IMR-90 (cell line): ENCODE results near the gene RGS3. TPM values are rescaled to one million over a fixed set of nuclear protein-coding genes. Genes with fewer than 3 reads are reported as not detected.

Source experiments
- ATAC-seq: fragments of 200-7000 bp; cut with Tn5 transposase; 2 replicates; pipeline ENCODE4 v1.9.1; 2020; ENCODE audit warnings: low read depth, mild to moderate bottlenecking, moderate library complexity
- BruUV-seq: library from RNA; stranded (reverse); fragments of 400-500 nt; replicated peaks from 2 replicates; lab custom pipeline; 2021; lab: Mats Ljungman, UMichigan
- CTCF ChIA-PET: fragments of 300-600 bp; formaldehyde crosslinking; extraction: SDS; loops from one replicate; lab custom pipeline; 2021; ENCODE audit warnings: antibody characterized with exemption; lab: Yijun Ruan, JAX
- POLR2A ChIA-PET: fragments of 300-600 bp; sonication (Branson Sonifier 250); formaldehyde crosslinking; loops from one replicate; lab custom pipeline; 2022; ENCODE audit warnings: antibody characterized with exemption; ENCODE audit not compliant: unreplicated experiment; lab: Charles Lee
- DNase-seq: peaks from one replicate; pipeline ENCODE4 v3.0.0; 2013
- H2AFZ ChIP-seq: replicated peaks from 2 replicates; pipeline ENCODE3; 2013; ENCODE audit warnings: low read length, mild to moderate bottlenecking; ENCODE audit not compliant: poor library complexity
- H2AK5ac ChIP-seq: 2 replicates; pipeline ENCODE4 v1.6.1; 2013; ENCODE audit warnings: low read depth, low read length, inconsistent platforms
- H2AK9ac ChIP-seq: replicated peaks from 2 replicates; pipeline ENCODE3; 2013; ENCODE audit warnings: mild to moderate bottlenecking, low read depth, low read length, moderate library complexity; ENCODE audit not compliant: poor library complexity
- H2BK120ac ChIP-seq: 2 replicates; pipeline ENCODE4 v1.6.1; 2013; ENCODE audit warnings: low read depth, low read length, inconsistent platforms
- H2BK15ac ChIP-seq: 3 replicates; pipeline ENCODE4 v1.6.1; 2013; ENCODE audit warnings: low read depth, low read length, inconsistent platforms
- H2BK20ac ChIP-seq: 2 replicates; pipeline ENCODE4 v1.6.1; 2013; ENCODE audit warnings: low read depth, mild to moderate bottlenecking, inconsistent platforms, low read length, moderate library complexity
- H2BK5ac ChIP-seq: 2 replicates; pipeline ENCODE4 v1.6.1; 2013; ENCODE audit warnings: mild to moderate bottlenecking, low read depth, low read length, inconsistent platforms; ENCODE audit not compliant: poor library complexity, severe bottlenecking
- H3K14ac ChIP-seq: replicated peaks from 2 replicates; pipeline ENCODE4 v1.6.1; 2013; ENCODE audit warnings: low read depth, low read length, inconsistent platforms
- H3K18ac ChIP-seq: 2 replicates; pipeline ENCODE4 v1.6.1; 2013; ENCODE audit warnings: low read depth, low read length, control low read depth
- H3K23ac ChIP-seq: 2 replicates; pipeline ENCODE4 v1.6.1; 2013; ENCODE audit warnings: low read depth, low read length, inconsistent platforms
- H3K27ac ChIP-seq: 2 replicates; pipeline ENCODE4 v1.5.1; 2013; ENCODE audit warnings: mild to moderate bottlenecking, control low read depth, low read length; ENCODE audit not compliant: insufficient read depth
- H3K27me3 ChIP-seq: 2 replicates; pipeline ENCODE4 v1.6.1; 2013; ENCODE audit warnings: low read length; ENCODE audit not compliant: control insufficient read depth, insufficient read depth
- H3K36me3 ChIP-seq: 2 replicates; pipeline ENCODE4 v1.6.1; 2013; ENCODE audit warnings: low read length, mixed read lengths; ENCODE audit not compliant: control insufficient read depth, insufficient read depth
- H3K4ac ChIP-seq: 2 replicates; pipeline ENCODE4 v1.6.1; 2013; ENCODE audit warnings: low read depth, low read length, inconsistent platforms
- H3K4me1 ChIP-seq: 2 replicates; pipeline ENCODE4 v1.6.1; 2013; ENCODE audit warnings: low read length, mixed read lengths; ENCODE audit not compliant: control insufficient read depth, insufficient read depth
- H3K4me2 ChIP-seq: 2 replicates; pipeline ENCODE4 v1.6.1; 2013; ENCODE audit warnings: low read depth, mild to moderate bottlenecking, control low read depth, low read length, moderate library complexity
- H3K4me3 ChIP-seq: 2 replicates; pipeline ENCODE4 v1.5.1; 2013; ENCODE audit warnings: low read depth, mild to moderate bottlenecking, control low read depth, low read length, moderate library complexity; ENCODE audit not compliant: insufficient read depth
- H3K56ac ChIP-seq: 2 replicates; pipeline ENCODE4 v1.6.1; 2013; ENCODE audit warnings: low read length, inconsistent platforms; ENCODE audit not compliant: insufficient read depth; ENCODE audit errors: extremely low read depth
- H3K79me1 ChIP-seq, 2 experiments: 2 replicates each; pipeline ENCODE4 v1.6.1; 2013; ENCODE audit warnings: low read length in 2 of 2, inconsistent platforms in 1 of 2, low read depth in 1 of 2
- H3K9ac ChIP-seq: 2 replicates; pipeline ENCODE4 v1.6.1; 2013; ENCODE audit warnings: low read depth, low read length, control low read depth
- H3K9me1 ChIP-seq: 2 replicates; pipeline ENCODE4 v1.6.1; 2013; ENCODE audit warnings: low read length, inconsistent platforms; ENCODE audit not compliant: insufficient read depth
- H3K9me3 ChIP-seq: 2 replicates; pipeline ENCODE4 v1.6.1; 2013; ENCODE audit warnings: low read length; ENCODE audit not compliant: control insufficient read depth, insufficient read depth
- H4K20me1 ChIP-seq: 2 replicates; pipeline ENCODE4 v1.6.1; 2013; ENCODE audit warnings: low read length, inconsistent platforms; ENCODE audit not compliant: insufficient read depth
- H4K5ac ChIP-seq: 2 replicates; pipeline ENCODE4 v1.6.1; 2013; ENCODE audit warnings: mild to moderate bottlenecking, low read depth, low read length, control low read depth
- H4K8ac ChIP-seq, 2 experiments: 2 replicates each; pipeline ENCODE4 v1.6.1; 2013; ENCODE audit warnings: low read depth in 2 of 2, low read length in 2 of 2, control low read depth in 1 of 2, inconsistent platforms in 1 of 2
- H4K91ac ChIP-seq: 2 replicates; pipeline ENCODE4 v1.6.1; 2013; ENCODE audit warnings: low read depth, low read length, inconsistent platforms; ENCODE audit not compliant: insufficient read depth
- BHLHE40 ChIP-seq: fragments of 150-350 bp; IDR thresholded peaks from 2 replicates; pipeline ENCODE4 v1.6.1; 2016; ENCODE audit warnings: mild to moderate bottlenecking, low read depth, low read length
- CEBPB ChIP-seq: IDR thresholded peaks from 2 replicates; pipeline ENCODE4 v1.6.1; 2012; ENCODE audit warnings: low read depth, low read length, improper control_type of control experiment
- CHD1 ChIP-seq: IDR thresholded peaks from 2 replicates; pipeline ENCODE4 v1.6.1; 2012; ENCODE audit warnings: low read depth, low read length, improper control_type of control experiment
- FOS ChIP-seq: fragments of 150-350 bp; IDR thresholded peaks from 2 replicates; pipeline ENCODE4 v1.6.1; 2016; ENCODE audit warnings: low read depth, low read length
- MAFK ChIP-seq: IDR thresholded peaks from 2 replicates; pipeline ENCODE4 v1.6.1; 2012; ENCODE audit warnings: low read depth, low read length, improper control_type of control experiment
- MAZ ChIP-seq: IDR thresholded peaks from 2 replicates; pipeline ENCODE4 v1.6.1; 2012; ENCODE audit warnings: low read depth, mild to moderate bottlenecking, low read length, improper control_type of control experiment, moderate library complexity, borderline replicate concordance
- MXI1 ChIP-seq: IDR thresholded peaks from 2 replicates; pipeline ENCODE4 v1.6.1; 2012; ENCODE audit warnings: low read depth, mild to moderate bottlenecking, low read length, moderate library complexity, borderline replicate concordance
- NFE2L2 ChIP-seq: fragments of 150-350 bp; IDR thresholded peaks from 2 replicates; pipeline ENCODE4 v1.6.1; 2016; ENCODE audit warnings: low read depth, mild to moderate bottlenecking, low read length
- POLR2A ChIP-seq: IDR thresholded peaks from 2 replicates; pipeline ENCODE4 v1.6.1; 2012; ENCODE audit warnings: mild to moderate bottlenecking, low read depth, low read length
- RAD21 ChIP-seq: IDR thresholded peaks from 2 replicates; pipeline ENCODE4 v1.6.1; 2012; ENCODE audit warnings: low read length, improper control_type of control experiment
- RCOR1 ChIP-seq: IDR thresholded peaks from 2 replicates; pipeline ENCODE4 v1.6.1; 2012; ENCODE audit warnings: mild to moderate bottlenecking, low read length, improper control_type of control experiment; ENCODE audit not compliant: insufficient replicate concordance
- RFX5 ChIP-seq: IDR thresholded peaks from 2 replicates; pipeline ENCODE4 v1.8.0; 2012; ENCODE audit warnings: low read depth, mild to moderate bottlenecking, low read length, moderate library complexity
- SMC3 ChIP-seq: fragments of 150-350 bp; IDR thresholded peaks from 2 replicates; pipeline ENCODE4 v1.6.1; 2016; ENCODE audit warnings: low read depth, mild to moderate bottlenecking, antibody characterized with exemption, low read length, moderate library complexity
- WGBS, 2 experiments: methylation state at CpG; one replicate each; pipeline versions ENCODE4 v1.1.5 to v1.1.7; 2013; ENCODE audit warnings: missing lambda C conversion rate in 2 of 2; ENCODE audit not compliant: insufficient read length in 1 of 2; ENCODE audit errors: extremely low coverage in 2 of 2; 5-methylcytosine and 5-hydroxymethylcytosine counted together
- dilution Hi-C: fragments of 300-500 bp; cut with HindIII; formaldehyde crosslinking; loops from one replicate; pipeline ENCODE4 v1.14.3; 2018; ENCODE audit warnings: low sequenced_read_pairs; ENCODE audit not compliant: unreplicated experiment
- in situ Hi-C: fragments of 300-500 bp; cut with MboI; formaldehyde crosslinking; loops from 3 replicates; pipeline ENCODE4 v1.14.3; 2019; ENCODE audit warnings: low sequenced_read_pairs, inconsistent platforms, mixed read lengths
- intact Hi-C: fragments of 100-400 bp; cut with micrococcal nuclease; formaldehyde crosslinking; loops from 2 replicates; pipeline ENCODE4 v1.10.0; 2022
- polyA plus RNA-seq, 3 experiments: library from polyadenylated mRNA; depleted of rRNA; stranded (reverse); fragments of >200 nt; gene quantifications; 2 replicates each; pipeline ENCODE4 v1.2.3, GENCODE V29; 2012; ENCODE audit warnings: low replicate concordance in 1 of 3
- total RNA-seq: library from RNA; depleted of rRNA; stranded (reverse); fragments of >200 nt; gene quantifications from 2 replicates; pipeline ENCODE4 v1.2.3, GENCODE V29; 2012
- TF ChIP-seq, protein P1 (sequence below): fragments of 150-350 bp; IDR thresholded peaks from 2 replicates; pipeline ENCODE4 v1.6.1; 2017; ENCODE audit warnings: mild to moderate bottlenecking, antibody characterized with exemption, low read length, low read depth
- TF ChIP-seq, protein P2 (sequence below): conservative IDR thresholded peaks from 2 replicates; pipeline ENCODE4 v1.5.1; 2012; ENCODE audit warnings: mild to moderate bottlenecking, low read depth, low read length, improper control_type of control experiment

Gene RGS3
- total and polyA plus RNA-seq, 2 of the 4 experiments (the other 2 are of a cell fraction) = 51.8 to 65.6 TPM

DNA sequence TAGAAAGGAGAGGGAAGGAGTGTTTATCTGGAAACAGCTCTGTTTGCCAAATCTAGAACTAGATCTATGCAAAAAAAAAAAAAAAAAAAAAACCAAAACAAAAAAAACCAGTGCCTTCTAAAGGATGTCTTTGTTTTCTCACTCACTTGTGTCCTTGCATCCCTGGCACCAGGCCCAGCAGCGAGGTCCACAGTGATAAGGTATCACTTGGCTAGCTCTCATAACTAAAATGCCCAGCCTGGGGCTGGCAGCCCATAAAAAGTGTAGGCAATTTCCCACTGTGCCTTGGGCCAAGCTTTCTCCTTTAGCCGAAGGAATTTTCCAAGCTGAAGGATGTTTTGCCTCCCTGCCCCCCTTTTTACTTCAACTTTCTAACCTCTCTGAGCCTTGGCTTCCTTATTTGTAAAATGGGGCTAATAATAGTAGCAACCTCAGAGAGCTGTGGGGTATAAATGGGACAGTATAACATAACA, 20.8 kb downstream of the RGS3 start:
- in situ Hi-C loops = no loop called here
- peak overlapping the region; percentile 97 for H2BK5ac ChIP-seq
- WGBS, 2 experiments = no CpG with 5 or more reads among the region's 2 CpGs
- no peak overlapping the region for H3K4me2 ChIP-seq
- H3K4me1 ChIP-seq = peaks cover 23% of the 10 kb centered on the region
- peak overlapping the region; percentile 87 for H2AFZ ChIP-seq
- H3K56ac ChIP-seq = 0 out of 2 replicates have a peak overlapping the region, but pooled peaks have one; percentile 56
- no peaks in the 10 kb centered on the region for H3K9me3 ChIP-seq
- H2AK5ac ChIP-seq = peak overlapping the region; percentile 46
- BruUV-seq = no TSS peak
- peak overlapping the region; percentile 95; the same call in 2 of the 3 replicates for H2BK15ac ChIP-seq
- H2BK20ac ChIP-seq = peak overlapping the region; percentile 92
- intact Hi-C loops = no loop called here
- dilution Hi-C loops = no loop called here
- H3K4me3 ChIP-seq = no peak overlapping the region
- H4K8ac ChIP-seq = peak overlapping the region; percentile 68 to 87
- H4K5ac ChIP-seq = peak overlapping the region; percentile 96
- peak overlapping the region; percentile 92 for H2BK120ac ChIP-seq
- H3K27ac ChIP-seq = peak overlapping the region; percentile 96
- CTCF ChIA-PET = interaction anchor here (1.1 kb wide), 1 partner anchor 107 kb away, joined by 4 read pairs; no protein-coding TSS in a partner anchor
- ATAC-seq (peak; percentile 12; the same call in 1 of the 2 replicates), DNase-seq (peak; percentile 28)
- H3K79me1 ChIP-seq = no peaks in the 10 kb centered on the region
- H3K4ac ChIP-seq = peak overlapping the region; percentile 81
- peak overlapping the region; percentile 84 for H3K14ac ChIP-seq
- H2AK9ac ChIP-seq = peak overlapping the region; percentile 47
- peak overlapping the region; percentile 53 for H3K9ac ChIP-seq
- peak overlapping the region; percentile 91 for H3K18ac ChIP-seq
- no peaks in the 10 kb centered on the region; the same call in 1 of the 2 replicates for H4K20me1 ChIP-seq
- POLR2A ChIA-PET = interaction anchor here (0.6 to 0.7 kb wide), 2 partner anchors 8 to 15 kb away, joined by 3 to 9 read pairs; no protein-coding TSS in a partner anchor
- peaks cover 18% of the 10 kb centered on the region for H3K9me1 ChIP-seq
- no peaks in the 10 kb centered on the region for H3K36me3 ChIP-seq
- H4K91ac ChIP-seq = peak overlapping the region; percentile 73
- TF ChIP-seq MAFK (no peak), CHD1 (no peak), NFE2L2 (no peak), SMC3 (no peak), RFX5 (no peak), FOS (no peak), MAZ (no peak), MXI1 (no peak), CEBPB (no peak), POLR2A (no peak), RCOR1 (no peak), BHLHE40 (no peak), RAD21 (no peak)
- TF ChIP-seq, protein P1, sequence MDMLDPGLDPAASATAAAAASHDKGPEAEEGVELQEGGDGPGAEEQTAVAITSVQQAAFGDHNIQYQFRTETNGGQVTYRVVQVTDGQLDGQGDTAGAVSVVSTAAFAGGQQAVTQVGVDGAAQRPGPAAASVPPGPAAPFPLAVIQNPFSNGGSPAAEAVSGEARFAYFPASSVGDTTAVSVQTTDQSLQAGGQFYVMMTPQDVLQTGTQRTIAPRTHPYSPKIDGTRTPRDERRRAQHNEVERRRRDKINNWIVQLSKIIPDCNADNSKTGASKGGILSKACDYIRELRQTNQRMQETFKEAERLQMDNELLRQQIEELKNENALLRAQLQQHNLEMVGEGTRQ = no peak
- TF ChIP-seq, protein P2, sequence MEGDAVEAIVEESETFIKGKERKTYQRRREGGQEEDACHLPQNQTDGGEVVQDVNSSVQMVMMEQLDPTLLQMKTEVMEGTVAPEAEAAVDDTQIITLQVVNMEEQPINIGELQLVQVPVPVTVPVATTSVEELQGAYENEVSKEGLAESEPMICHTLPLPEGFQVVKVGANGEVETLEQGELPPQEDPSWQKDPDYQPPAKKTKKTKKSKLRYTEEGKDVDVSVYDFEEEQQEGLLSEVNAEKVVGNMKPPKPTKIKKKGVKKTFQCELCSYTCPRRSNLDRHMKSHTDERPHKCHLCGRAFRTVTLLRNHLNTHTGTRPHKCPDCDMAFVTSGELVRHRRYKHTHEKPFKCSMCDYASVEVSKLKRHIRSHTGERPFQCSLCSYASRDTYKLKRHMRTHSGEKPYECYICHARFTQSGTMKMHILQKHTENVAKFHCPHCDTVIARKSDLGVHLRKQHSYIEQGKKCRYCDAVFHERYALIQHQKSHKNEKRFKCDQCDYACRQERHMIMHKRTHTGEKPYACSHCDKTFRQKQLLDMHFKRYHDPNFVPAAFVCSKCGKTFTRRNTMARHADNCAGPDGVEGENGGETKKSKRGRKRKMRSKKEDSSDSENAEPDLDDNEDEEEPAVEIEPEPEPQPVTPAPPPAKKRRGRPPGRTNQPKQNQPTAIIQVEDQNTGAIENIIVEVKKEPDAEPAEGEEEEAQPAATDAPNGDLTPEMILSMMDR = no peak
- H3K27me3 ChIP-seq = no peaks in the 10 kb centered on the region
- H3K23ac ChIP-seq = peak overlapping the region; percentile 21; the same call in 1 of the 2 replicates
